NCI-H1436 treated with DMSO at 0.1 percent for 48 hours (cell line): ENCODE data around the gene CENPM.

Experiments
- DNase-seq: peaks from one replicate; lab custom pipeline; 2025; lab: John Stamatoyannopoulos, UW

Gene CENPM, protein sequence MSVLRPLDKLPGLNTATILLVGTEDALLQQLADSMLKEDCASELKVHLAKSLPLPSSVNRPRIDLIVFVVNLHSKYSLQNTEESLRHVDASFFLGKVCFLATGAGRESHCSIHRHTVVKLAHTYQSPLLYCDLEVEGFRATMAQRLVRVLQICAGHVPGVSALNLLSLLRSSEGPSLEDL

DNA sequence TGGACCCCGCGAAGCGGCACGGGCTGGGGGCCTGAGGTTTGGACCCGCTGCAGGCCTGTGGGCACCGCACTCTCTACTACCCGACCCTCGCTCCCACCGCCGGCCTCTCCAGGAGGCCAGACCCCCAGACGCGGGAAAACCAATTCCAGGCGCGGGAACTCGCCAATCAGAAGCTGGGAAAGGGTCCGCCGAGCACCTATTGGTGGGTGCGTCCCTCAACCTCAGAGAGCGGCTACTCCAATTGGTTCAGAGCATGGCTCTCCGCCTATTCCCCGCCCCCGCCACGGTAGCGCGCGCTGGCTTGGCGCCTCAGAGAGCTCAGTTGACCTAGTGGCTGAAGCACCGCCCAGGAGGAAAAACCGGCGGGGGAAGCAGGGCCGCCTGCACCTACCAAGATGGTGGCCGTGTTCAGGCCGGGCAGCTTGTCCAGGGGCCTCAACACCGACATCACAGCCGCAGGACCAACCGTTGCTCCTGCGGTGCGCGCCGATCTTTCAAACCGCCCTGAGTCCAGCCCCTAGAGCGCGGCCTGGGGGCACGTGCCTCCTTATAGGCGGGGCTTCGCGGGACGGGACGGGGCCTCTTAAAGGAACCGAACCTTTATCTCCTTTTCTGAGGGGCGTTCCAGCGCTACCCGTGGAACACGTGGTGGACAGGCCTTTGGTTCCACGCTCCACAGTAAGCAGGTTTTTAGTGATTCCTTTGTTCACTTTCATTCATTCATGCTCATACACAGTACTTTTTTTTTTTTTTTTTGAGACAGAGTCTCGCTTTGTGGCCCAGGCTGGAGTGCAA lies at the start of gene CENPM:
TSS of gene CENPM (minus strand) at position 524 of the 795 bp plus-strand sequence. CDS start at position 448, 76 bp downstream.
- DNase-seq, result peak; percentile 80

DNA sequence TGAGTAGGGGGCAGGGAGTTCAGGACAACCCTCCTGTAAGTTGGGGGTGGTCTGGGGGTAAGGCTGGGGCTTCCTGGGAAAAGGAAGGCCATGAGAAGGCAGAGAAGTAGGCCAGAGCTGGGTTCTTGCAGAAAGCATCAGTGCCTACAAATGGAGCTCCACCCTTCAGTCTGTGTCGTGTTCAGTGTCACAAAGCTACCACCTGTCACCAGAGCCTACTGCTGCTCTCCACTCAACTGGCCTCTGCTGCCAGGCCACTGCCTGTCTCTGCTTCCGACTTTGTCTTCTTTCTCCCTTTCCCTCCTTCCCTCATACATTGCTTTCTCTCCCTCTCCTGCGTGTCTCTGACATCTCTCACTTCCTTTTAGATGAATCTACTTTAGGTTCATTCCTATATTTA lies 48.3 kb upstream of the CENPM start:
- no peak for DNase-seq

DNA sequence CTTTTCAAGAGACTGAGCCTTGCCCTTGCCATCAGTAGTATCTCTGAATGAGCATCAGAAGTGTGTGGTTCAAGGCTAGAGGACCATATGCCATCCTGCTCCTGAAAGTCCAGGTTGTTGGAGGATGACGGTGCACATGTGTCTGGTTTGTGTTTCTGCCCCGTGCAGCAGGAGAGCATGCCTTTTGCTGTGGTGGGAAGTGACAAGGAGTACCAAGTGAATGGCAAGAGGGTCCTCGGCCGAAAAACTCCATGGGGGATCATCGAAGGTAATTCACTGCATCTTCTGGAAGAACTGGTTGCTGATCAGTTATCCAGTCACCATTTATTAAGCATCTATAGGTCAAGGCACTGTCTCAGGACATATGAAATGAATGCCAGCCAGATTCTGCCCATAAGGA lies 45.5 kb upstream of the CENPM start:
- no peak for DNase-seq

DNA sequence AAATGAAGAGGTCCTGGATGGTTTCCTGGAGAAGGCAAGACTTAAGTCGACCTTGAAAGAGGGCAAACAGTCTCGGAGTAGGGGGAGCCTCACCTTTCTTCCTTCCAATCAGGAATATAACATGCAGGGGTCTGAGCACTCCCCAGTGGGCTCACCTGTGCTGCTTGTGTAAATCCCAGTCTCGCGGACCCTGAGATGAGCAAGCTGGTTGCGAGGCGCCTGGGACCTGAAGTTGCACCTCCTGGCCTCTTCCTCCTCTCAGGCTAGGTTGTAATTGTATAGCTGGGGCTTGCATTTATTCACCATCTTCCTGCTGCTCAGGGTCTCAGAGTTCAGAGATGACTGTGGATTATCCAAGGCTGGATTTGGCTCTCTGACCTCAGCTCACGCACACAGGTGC lies 44.2 kb upstream of the CENPM start:
- no peak for DNase-seq

DNA sequence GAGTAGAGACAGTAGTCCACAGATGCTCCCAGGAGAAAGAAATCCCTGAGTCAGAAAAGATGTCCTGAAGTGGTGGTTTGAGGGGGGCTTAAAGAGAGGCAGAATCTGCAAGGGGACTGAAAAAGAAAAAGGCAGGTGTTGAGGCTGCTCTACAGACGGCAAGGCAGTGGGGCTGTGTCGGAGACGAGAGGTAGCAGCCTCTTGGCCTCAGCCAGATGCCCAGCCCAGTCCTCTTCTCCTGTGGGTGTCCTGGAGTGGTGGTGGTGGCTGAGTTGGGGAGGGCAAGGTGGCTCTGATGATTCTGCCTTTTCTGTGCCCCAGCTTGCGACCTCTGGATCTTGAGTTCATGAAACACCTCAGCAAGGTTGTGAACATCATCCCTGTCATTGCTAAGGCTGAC lies 42.3 kb upstream of the CENPM start:
- no peak for DNase-seq

DNA sequence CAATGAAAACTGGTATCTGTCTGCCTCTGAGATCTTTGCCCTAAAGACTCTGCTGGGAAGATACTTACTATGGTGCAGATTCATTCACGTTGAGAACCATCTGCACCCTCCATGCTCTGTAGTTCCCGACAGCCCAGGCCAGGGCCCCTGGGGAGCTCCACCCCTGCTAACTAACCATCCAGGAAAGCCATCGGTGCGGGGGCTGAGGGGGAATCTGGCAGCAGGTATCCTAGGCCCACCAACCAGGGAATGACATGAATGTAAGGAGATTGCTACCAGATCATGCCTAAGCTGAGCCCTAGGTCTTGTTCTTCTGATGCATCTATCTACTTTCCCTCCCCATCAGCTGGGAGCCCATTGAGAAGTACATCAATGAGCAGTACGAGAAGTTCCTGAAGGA lies 40.3 kb upstream of the CENPM start:
- DNase-seq, result no peak

DNA sequence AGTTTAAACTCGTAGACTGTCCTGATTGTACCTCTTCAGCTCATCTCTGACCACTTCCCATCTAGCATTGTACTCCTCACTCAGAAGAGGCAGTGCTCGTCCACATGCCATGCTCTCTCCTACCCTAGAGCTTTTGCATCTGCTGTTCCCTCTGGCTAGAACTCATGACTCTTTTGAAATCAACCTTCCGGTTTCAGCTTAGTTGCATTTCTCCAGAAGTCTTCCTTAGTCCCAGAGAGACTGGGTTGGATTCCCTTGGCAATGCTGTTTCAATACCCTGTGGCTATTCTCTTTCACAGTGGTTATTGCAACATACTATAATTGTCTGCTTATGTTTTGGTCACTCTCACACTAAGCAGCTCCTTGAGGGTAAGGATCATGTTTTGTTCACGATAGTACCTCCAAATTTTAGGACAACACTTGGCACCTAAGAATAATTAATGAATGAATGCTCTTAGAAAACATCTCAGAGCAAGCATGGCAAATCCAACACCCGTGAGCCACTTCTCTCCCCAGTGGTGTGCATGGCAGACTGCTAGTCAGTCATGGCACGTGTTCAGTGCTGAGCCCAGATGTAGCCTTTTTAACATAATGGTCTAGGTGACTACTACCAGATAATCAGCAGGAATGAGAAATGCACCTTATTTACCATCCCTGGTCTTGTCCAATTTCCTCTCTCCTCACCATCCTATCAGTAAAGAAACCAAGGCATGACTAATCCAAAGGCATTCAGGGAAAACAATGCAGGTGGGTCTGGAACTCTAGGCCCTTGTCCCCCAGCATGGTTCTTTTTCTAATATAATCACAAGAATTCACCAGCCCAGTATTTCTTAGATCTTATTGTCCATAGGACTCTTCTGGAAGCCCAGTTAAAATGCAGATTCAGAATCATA lies 36.8 kb upstream of the CENPM start:
- no peak for DNase-seq

DNA sequence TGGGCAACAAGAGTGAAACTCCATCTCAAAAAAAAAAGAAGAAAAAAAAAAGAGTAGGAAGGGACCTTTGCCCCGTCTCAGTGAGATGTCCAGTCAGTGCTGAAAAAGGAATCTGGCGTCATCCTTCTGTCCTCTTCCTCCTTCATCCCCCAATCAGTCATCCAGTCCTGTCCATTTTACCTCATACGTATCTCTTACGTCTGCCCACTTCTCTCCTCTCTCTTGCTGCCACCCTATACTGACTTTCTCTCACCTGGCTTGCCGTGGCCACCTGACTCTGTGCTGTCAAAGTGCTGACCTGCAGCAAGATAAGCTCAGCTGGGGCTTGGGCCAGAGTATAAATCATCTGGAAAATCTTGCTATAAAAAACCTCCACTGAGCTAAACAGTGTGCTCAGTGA lies 35.9 kb upstream of the CENPM start:
- DNase-seq, result no peak

DNA sequence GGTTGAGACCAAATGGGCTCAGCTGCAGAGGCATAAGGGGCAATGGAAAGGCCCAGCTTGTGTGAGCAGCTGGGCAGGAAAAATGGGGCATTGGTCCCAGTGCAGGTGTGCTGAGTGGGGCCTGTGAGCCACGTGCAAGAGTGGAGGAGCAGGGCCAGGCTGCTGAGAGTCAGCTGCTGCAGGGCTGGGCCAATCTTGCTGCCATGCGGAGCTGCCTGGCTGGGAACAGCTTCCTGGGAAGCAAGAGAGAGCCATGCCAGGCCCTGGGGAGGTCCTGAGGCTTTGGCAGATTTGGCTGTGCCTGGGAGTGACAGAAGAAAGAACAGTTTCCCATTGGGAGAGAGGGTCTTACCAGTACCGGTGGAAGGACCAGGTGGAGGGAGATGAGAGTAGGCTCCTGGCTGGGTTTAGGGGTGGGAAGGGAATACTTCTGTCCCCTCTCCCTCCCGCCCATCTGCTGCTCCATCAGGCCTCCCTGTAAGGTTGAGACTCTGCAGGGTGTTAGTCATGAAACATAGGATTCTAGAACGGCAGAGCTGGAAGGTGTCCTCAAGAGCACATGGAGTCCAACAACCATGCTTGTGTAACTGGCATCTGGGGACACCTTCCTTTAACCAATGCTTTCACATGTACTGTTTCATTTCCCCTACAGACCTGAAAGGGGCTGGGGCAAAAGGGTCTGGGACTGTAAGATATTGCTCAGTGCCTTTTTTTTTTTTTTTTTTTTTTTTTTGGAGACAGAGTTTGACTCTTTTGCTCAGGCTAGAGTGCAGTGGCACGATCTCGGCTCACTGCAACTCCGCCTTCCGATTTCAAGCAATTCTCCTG lies 32.7 kb upstream of the CENPM start:
- no peak for DNase-seq

DNA sequence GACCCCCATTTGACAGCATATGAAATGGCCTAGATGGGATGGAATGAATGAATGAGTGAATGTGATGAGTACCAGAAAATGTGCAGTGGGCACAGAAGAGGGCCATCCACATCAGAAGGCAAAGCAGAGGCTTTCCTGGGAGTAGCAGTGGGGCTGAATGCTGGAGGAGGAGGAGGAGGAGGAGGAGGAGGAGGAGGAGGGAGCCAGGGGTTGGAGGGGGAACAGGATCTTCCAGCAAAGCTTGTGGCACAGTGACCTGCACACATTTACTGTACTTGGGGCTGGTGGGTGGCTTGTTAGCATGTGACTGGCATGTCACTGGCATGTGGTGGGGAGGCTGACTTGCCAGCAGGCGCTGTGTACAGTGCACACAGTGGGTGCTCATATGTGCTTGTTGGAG lies 31.8 kb upstream of the CENPM start:
- DNase-seq, result no peak

DNA sequence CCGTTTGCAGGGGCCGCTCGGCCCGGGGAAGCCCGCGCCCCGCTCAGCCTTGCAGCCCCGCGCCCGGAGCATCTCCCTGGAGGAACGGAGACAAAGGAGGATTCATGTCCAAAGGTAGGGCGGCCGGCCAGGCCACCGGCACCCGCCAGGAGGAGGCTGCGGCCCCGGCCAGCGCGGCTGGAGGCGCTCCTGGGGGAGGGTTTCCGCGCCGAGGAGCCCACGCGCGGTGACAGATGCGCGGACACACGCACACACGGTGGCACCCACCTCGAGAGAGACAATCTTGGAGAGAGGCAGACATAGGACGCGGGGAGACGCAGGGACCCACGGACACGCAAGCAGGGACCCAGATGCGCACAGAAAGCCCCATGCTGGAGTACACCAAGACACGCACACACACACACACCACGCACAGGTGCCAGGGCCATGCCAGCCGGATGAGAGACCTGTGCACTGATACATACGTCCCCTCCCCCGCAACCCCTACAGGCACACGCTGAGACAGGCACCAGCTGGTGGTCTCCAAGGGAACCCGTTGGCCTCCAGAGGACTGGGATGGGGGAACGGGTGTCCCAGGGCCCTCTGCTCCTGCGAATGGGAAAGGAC lies 30.1 kb upstream of the CENPM start:
- DNase-seq, result no peak

DNA sequence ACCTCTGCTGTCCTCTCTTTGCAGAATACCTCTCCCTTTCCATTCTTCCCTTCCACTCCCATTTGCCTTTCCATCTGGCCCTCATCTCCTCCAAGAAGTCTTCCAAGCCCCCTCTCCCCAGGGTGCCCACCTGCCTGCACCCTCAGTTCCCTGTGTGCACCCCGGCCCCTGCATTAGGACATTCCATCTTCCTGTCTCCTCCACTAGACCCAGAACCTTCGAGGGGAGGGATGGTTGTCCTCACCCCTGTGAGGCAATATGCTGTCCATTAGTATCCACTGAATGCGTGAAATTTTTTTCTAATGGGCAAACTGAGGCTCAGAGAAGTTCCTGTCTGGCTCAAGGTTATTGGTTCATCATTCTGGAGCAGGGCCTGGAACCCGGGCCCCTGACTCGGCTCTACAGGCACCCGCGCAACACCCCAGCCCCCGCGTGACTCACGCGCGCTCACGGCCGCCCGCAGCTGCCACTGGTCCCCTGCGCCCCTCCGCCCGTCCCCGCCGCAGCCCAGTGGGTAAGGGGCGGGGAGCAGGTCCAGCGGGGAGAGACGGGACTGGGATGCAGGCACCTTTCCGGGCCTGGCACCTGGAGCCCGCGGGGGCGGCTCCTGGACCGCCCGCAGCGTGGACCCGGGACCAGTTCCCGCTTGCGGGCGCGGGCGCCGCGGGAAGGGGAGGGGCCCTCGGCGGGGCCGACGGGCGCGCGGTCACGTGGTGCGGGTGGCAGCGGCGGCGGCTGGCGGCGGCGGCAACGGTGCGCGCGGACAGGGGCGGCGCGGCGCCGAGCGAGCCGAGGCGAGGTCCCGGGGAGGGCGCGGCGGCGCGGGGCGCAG lies 29.3 kb upstream of the CENPM start:
- DNase-seq, result no peak

DNA sequence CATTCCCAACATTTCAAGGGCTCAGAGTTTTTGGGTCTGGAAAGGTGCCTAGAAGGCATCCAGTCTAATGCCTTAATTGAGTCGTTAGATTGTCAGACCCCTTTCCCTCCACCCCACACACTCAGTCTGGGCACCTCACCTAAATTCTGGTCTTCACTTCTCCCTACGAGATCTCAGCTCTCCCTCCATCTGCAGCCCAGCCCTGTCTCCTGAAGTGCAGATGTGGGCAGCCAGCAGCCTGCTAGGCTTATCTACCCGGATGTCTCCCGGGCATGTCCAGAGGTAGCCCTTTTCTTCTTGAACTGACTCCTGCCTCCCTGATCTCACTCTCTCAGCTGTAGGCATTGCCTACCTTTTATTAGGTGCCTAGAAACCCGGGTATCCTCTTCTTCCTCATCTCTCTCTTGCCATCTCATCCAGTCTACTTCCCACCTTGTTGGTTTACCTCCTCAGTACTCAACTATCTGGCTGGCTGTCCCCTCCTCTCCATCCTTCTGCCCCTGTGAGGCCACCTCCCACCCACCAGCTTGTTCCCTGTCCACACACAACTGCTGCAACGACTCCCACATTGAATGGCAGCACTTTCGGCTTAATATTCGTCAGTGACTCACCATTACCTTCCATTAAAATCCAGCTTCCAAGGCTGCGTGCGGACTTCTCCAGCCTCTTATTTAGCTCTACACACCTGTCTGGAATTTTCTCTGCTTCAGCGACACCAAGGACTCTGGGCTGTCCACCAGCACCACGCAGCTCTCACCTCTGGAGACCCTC lies 28.5 kb upstream of the CENPM start:
- no peak for DNase-seq

DNA sequence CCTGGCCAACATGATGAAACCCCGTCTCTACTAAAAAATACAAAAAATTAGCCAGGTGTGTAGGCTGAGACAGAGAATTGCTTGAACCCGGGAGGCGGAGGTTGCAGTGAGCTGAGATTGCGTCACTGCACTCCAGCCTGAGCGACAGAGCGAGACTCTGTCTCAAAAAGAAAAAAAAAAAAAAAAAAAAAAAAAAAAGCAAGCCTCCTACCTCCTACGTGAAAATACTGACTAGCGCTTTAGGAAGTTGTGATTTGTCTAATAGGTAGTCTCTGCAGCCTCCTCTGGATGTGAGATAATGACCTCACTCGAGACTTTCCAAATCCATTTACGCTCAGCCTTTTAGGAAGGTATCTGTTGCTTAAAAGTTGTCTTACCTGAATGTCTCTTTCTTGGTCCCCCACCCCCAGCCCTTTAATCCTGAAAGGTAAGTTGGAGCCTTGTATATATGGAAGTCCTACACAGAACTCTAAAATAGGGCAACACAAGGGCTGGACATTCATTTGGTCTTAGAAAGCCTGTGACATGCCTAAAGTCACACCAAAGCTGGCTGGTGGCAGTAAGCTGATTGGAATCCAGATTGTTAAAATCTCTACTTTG lies 27.8 kb upstream of the CENPM start:
- DNase-seq, result no peak

DNA sequence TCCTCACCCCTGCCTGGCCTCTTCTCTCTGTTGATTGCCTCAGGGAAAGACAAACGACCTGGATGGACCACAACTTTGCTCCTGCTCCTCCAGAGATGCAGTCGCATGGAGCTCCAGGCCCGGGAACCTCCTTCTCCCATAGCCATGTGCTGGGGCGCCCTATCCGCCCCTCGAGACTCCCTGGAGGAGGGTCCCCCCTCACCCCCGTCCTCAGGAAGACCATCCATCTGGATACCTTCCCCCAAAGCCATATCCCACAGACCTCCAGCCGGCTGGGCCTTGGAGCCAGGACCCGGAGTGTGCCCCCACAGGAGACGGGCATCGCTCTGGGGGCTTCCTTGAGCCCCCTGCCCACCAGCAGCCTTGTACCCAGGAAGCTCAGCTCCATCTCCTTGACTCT lies 24.5 kb upstream of the CENPM start:
- no peak for DNase-seq

DNA sequence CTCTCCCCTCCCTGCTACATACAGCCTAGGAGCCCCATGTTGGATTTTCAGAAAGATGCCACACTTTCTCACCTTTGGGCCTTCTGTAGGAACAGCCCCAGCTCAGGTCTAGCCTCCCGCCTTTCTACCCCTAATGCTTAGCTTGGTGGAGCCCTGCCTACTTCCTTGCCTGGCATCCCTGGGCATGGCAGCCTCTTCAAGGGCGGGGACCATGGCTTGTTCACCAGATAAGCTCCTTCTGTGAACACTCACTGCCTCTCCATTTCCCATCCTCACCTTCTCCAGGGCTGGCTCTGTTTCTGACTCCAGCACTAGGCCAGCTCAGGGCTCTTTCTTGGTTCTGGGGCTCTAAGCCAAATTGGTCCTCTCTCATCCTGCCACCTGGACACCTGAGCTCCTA lies 23.6 kb upstream of the CENPM start:
- DNase-seq, result no peak

DNA sequence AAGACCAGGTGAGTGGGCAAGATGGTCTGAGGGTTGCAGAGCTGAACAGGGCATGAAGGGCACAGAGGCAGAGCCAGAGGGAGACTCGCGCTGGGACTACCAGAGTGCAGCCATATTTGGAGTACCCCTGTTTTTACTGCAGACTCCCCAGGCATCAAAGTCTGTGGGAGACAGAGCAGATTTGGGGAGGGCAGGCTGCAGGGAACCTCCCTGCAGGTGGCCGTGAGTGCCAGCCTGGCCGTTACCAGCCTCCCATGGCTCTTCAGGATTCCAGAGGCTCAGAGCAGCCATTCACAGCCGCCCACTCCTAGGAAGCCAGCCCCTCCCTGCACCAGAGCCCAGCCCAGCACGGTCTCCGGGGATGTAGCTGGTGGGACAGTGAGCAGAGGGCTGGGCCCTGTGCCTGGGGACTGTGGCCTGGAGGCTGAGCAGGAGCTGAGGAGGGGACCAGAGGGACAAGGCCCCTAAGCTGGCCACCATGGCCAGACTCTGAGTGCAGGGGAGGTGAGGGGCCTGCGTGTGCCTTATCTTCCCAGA lies 22.2 kb upstream of the CENPM start, which contains the start of gene SEPTIN3:
TSS of gene SEPTIN3 (plus strand) at position 334 of the 537 bp plus-strand sequence. CDS start 2,050 bp downstream, outside the sequence.
- no peak for DNase-seq

DNA sequence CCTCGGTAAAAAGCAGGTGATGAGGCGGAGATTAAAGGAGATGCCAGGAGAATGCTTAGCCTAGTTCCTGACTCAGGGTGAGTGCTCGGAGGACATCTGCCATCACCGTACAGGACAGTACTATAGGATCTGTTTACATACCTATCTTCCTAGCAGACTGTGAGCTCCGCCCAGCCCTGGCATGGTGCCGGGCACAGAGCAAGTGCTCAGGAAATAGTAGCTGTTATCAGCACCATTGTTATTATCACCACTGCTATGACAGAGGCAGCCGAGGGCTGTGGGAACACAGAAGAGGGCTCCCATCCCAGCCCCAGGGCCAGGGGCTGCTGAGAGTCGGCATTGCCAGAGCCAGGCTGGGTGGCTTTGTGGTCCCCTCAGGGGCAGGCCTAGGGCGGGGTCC lies 21.6 kb upstream of the CENPM start:
- no peak for DNase-seq
